Esophagus squamous epithelium (tissue), 5 donors: ENCODE results near the gene TMEM116. TPM values are rescaled to one million over a fixed set of nuclear protein-coding genes. Genes with fewer than 3 reads are reported as not detected.

Experiments used
- DNase-seq: peaks from one replicate; lab custom pipeline; 2025; lab: John Stamatoyannopoulos, UW
- H3K27ac ChIP-seq, 4 donors: fragments of 200-600 bp; sonication (generic); one replicate each; pipeline ENCODE4 v1.5.1; 2016 to 2019; ENCODE audit warnings: mild to moderate bottlenecking in 1 of 4
- H3K27me3 ChIP-seq, 4 donors: fragments of 200-600 bp; sonication (generic); 1 replicate in 3 of 4; 2 replicates in 1 of 4; pipeline versions ENCODE4 v1.5.1 to v1.6.0; 2017 to 2021; ENCODE audit warnings: antibody characterized with exemption in 1 of 4
- H3K36me3 ChIP-seq, 3 donors: fragments of 200-600 bp; sonication (generic); one replicate each; pipeline ENCODE4 v1.5.1; 2016 to 2019
- H3K4me1 ChIP-seq, 3 donors: fragments of 200-600 bp; sonication (generic); one replicate each; pipeline ENCODE4 v1.5.1; 2017 to 2019
- H3K4me3 ChIP-seq, 4 donors: fragments of 200-600 bp; sonication (generic); 1 replicate in 3 of 4; 2 replicates in 1 of 4; pipeline ENCODE4 v1.5.1; 2016 to 2019; ENCODE audit warnings: mild to moderate bottlenecking in 2 of 4, moderate library complexity in 1 of 4
- H3K9me3 ChIP-seq, 3 donors: fragments of 200-600 bp; sonication (generic); one replicate each; pipeline ENCODE4 v1.5.1; 2016 to 2019
- CTCF ChIP-seq, 6 experiments: fragments of 450-650 bp in 4 of 6; fragments of 200-600 bp in 2 of 6; sonication (generic) in 2 of 6; IDR thresholded peaks; one replicate each; pipeline ENCODE4 v1.5.1; 2016 to 2019; ENCODE audit warnings: antibody characterized with exemption in 6 of 6, mild to moderate bottlenecking in 4 of 6, moderate library complexity in 4 of 6
- POLR2A ChIP-seq, 4 donors: fragments of 450-650 bp; IDR thresholded peaks; one replicate each; pipeline ENCODE4 v1.6.1; 2017; ENCODE audit warnings: antibody characterized with exemption in 4 of 4, mild to moderate bottlenecking in 4 of 4, moderate library complexity in 3 of 4
- WGBS, 2 donors: methylation state at CpG; one replicate each; pipeline ENCODE4 v1.1.5; 2018; 5-methylcytosine and 5-hydroxymethylcytosine counted together
- intact Hi-C: fragments of 100-400 bp; cut with DNase I; formaldehyde crosslinking; loops from one replicate; pipeline ENCODE4 v1.15.0; 2022
- total RNA-seq, 4 donors: library from RNA; depleted of rRNA; stranded (reverse); fragments of >200 nt; gene quantifications; one replicate each; pipeline ENCODE4 v1.1.0, GENCODE V29; 2016
- donor health status: DM: yes; HTN: yes; CAD: no.

The TMEM116 gene
- total RNA-seq, 4 donors from 2014 or later = 4.7 to 12.1 (median 9.1) TPM

- Histone ChIP-seq H3K27me3 (no peaks in the 10 kb centered on the region), H3K4me1 (no peaks in the 10 kb centered on the region), H3K9me3 (no peaks in the 10 kb centered on the region), H3K36me3 (peaks cover 0 to 84% (median 18%) of the 10 kb centered on the region in 3 donors), H3K27ac (no peak overlapping the region), H3K4me3 (no peak overlapping the region)
- no peak for TF ChIP-seq CTCF (IDR thresholded peaks at IDR 0.05)
- no peak for DNase-seq
- 82 to 83% methylated on average over 5 of the region's 5 CpGs for WGBS, 2 donors
- intact Hi-C loops = no loop called here
These were observed 118.4 kb downstream of the TMEM116 start for GRCh38 chr12:111894556-111894955.

GRCh38 chr12:111893287-111893686 lies 119.7 kb downstream of the TMEM116 start:
- H3K4me1 ChIP-seq = no peaks in the 10 kb centered on the region
- WGBS, 2 donors = 70 to 75% methylated on average over 2 of the region's 2 CpGs
- H3K27me3 ChIP-seq = no peaks in the 10 kb centered on the region
- H3K36me3 ChIP-seq = peaks cover 6 to 94% (median 30%) of the 10 kb centered on the region in 3 donors
- no peak overlapping the region for H3K4me3 ChIP-seq
- no peaks in the 10 kb centered on the region for H3K9me3 ChIP-seq
- no peak overlapping the region for H3K27ac ChIP-seq
- TF ChIP-seq CTCF (IDR thresholded peaks at IDR 0.05) (no peak), POLR2A (IDR thresholded peaks at IDR 0.05) (no peak)
- no peak for DNase-seq
- intact Hi-C loops = no loop called here

- intact Hi-C loops = no loop called here
- 81 to 87% methylated on average over 11 of the region's 11 CpGs for WGBS, 2 donors
- Histone ChIP-seq H3K4me1 (no peaks in the 10 kb centered on the region), H3K4me3 (no peak overlapping the region), H3K27ac (no peak overlapping the region), H3K9me3 (no peaks in the 10 kb centered on the region), H3K27me3 (no peaks in the 10 kb centered on the region), H3K36me3 (peaks cover 33 to 100% (median 39%) of the 10 kb centered on the region in 3 donors)
- no peak for DNase-seq
- TF ChIP-seq POLR2A (IDR thresholded peaks at IDR 0.05) (no peak), CTCF (IDR thresholded peaks at IDR 0.05) (no peak)
These were observed 124.8 kb downstream of the TMEM116 start for GRCh38 chr12:111887926-111888745.

GRCh38 chr12:111886662-111887545 lies 126.1 kb downstream of the TMEM116 start:
- no peak for DNase-seq
- no peak overlapping the region for H3K4me3 ChIP-seq
- intact Hi-C loops = no loop called here
- TF ChIP-seq POLR2A (IDR thresholded peaks at IDR 0.05) (no peak), CTCF (IDR thresholded peaks at IDR 0.05) (no peak)
- H3K27ac ChIP-seq = no peak overlapping the region
- H3K27me3 ChIP-seq = no peaks in the 10 kb centered on the region
- WGBS, 2 donors = 83 to 93% methylated on average over 6 to 7 of the region's 7 CpGs
- H3K9me3 ChIP-seq = no peaks in the 10 kb centered on the region
- H3K36me3 ChIP-seq = peaks cover 37 to 100% (median 52%) of the 10 kb centered on the region in 3 donors
- no peaks in the 10 kb centered on the region for H3K4me1 ChIP-seq

GRCh38 chr12:111881716-111882115 lies 131.2 kb downstream of the TMEM116 start:
- no peak overlapping the region for H3K4me3 ChIP-seq
- no peak overlapping the region for H3K27ac ChIP-seq
- no peaks in the 10 kb centered on the region for H3K27me3 ChIP-seq
- WGBS, 2 donors = 100% methylated on average over 1 of the region's 1 CpG
- H3K9me3 ChIP-seq = no peaks in the 10 kb centered on the region
- DNase-seq = no peak
- TF ChIP-seq CTCF (IDR thresholded peaks at IDR 0.05) (no peak), POLR2A (IDR thresholded peaks at IDR 0.05) (no peak)
- no peaks in the 10 kb centered on the region for H3K4me1 ChIP-seq
- peaks cover 29 to 100% (median 40%) of the 10 kb centered on the region in 3 donors for H3K36me3 ChIP-seq
- intact Hi-C loops = no loop called here
